NT2/D1 (cell line): ENCODE measurements around the gene FKBP8.
"Not testable (repeated sequence)": the region's sequence is repeated elsewhere in the genome, so short reads cannot be mapped to it uniquely, and the experiment has no call there.

Source experiments
- SUZ12 ChIP-seq: IDR thresholded peaks from 2 replicates; pipeline ENCODE4 v1.6.1; 2011; ENCODE audit not compliant: insufficient read length, insufficient read depth; ENCODE audit errors: extremely low read depth
- YY1 ChIP-seq: IDR thresholded peaks from 2 replicates; pipeline ENCODE4 v1.6.1; 2011; ENCODE audit not compliant: insufficient read length, insufficient read depth
- ZNF274 ChIP-seq: IDR thresholded peaks from 2 replicates; pipeline ENCODE4 v1.6.1; 2011; ENCODE audit warnings: mild to moderate bottlenecking, low read depth, low read length

DNA sequence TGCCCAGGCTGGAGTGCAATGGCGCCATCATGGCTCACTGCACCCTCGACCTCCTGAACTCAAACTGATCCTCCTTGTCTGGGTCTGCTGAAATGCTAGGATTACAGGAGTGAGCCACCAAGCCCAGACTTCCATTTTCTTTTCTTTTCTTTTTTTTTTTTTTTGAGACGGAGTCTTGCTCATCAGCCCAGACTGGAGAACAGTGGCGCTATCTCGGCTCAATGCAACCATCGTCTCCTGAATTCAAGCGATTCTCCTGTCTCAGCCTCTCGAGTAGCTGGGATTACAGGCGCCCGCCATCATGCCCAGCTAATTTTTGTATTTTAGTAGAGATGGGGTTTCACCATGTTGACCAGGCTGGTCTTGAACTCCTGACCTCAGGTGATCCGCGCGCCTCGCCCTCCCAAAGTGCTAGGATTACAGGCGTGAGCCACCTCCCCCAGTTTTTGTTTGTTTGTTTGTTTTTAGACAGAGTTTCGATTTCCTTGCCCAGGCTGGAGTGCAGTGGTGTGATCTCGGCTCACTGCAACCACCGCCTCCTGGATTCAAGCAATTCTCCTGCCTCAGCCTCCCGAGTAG, 20.4 kb downstream of the FKBP8 start:
- TF ChIP-seq SUZ12, ZNF274, YY1: not testable (repeated sequence)
